PC-3 (cell line): ENCODE data around the gene NDUFA3. TPM values are rescaled to one million over a fixed set of nuclear protein-coding genes. Genes with fewer than 3 reads are reported as not detected.

ENCODE experiments used
- ATAC-seq: fragments of 200-7000 bp; cut with Tn5 transposase; 2 replicates; pipeline ENCODE4 v1.9.1; 2020; ENCODE audit warnings: mild to moderate bottlenecking, moderate library complexity
- BruUV-seq: library from RNA; stranded (reverse); fragments of 400-500 nt; replicated peaks from 2 replicates; lab custom pipeline; 2021; lab: Mats Ljungman, UMichigan
- CTCF ChIA-PET: fragments of 300-600 bp; sonication (Branson Sonifier 250); formaldehyde crosslinking; loops from one replicate; lab custom pipeline; 2022; ENCODE audit warnings: antibody characterized with exemption; lab: Charles Lee
- POLR2A ChIA-PET: fragments of 300-600 bp; sonication (Branson Sonifier 250); formaldehyde crosslinking; loops from one replicate; lab custom pipeline; 2022; ENCODE audit warnings: antibody characterized with exemption; ENCODE audit not compliant: unreplicated experiment; lab: Charles Lee
- DNase-seq: peaks from one replicate; pipeline ENCODE4 v3.0.0-alpha.2; 2015
- H2AFZ ChIP-seq: fragments of 300-600 bp; sonication (generic); 2 replicates; pipeline ENCODE4 v1.6.0; 2016; ENCODE audit warnings: antibody characterized with exemption, low read length
- H3F3A ChIP-seq: fragments of 300-600 bp; sonication (generic); one replicate; pipeline ENCODE4 v1.6.0; 2017; ENCODE audit warnings: antibody characterized with exemption, low read length, control low read depth, mild to moderate bottlenecking; ENCODE audit not compliant: unreplicated experiment
- H3K27ac ChIP-seq: fragments of 300-600 bp; sonication (generic); 2 replicates; pipeline ENCODE4 v1.5.1; 2016; ENCODE audit warnings: mild to moderate bottlenecking, low read length
- H3K27me3 ChIP-seq: fragments of 300-600 bp; sonication (generic); 2 replicates; pipeline ENCODE4 v1.6.1; 2016; ENCODE audit warnings: low read length, mixed read lengths
- H3K36me3 ChIP-seq: fragments of 300-600 bp; sonication (generic); 2 replicates; pipeline ENCODE4 v1.6.1; 2016; ENCODE audit warnings: low read depth, mixed run types, low read length, mixed read lengths
- H3K4me1 ChIP-seq: fragments of 300-600 bp; sonication (generic); 2 replicates; pipeline ENCODE4 v1.5.1; 2016; ENCODE audit warnings: low read length; ENCODE audit not compliant: insufficient read depth
- H3K4me2 ChIP-seq: fragments of 300-600 bp; sonication (generic); 2 replicates; pipeline ENCODE4 v1.6.0; 2016; ENCODE audit warnings: low read length
- H3K4me3 ChIP-seq: fragments of 300-600 bp; sonication (generic); 2 replicates; pipeline ENCODE4 v1.5.1; 2016; ENCODE audit warnings: mild to moderate bottlenecking, low read length, mixed read lengths
- H3K79me2 ChIP-seq: fragments of 300-600 bp; sonication (generic); 2 replicates; pipeline ENCODE4 v1.6.1; 2017; ENCODE audit warnings: low read length, mixed read lengths
- H3K9ac ChIP-seq: fragments of 300-600 bp; sonication (generic); 2 replicates; pipeline ENCODE4 v1.6.0; 2016; ENCODE audit warnings: mild to moderate bottlenecking, low read length
- H3K9me2 ChIP-seq: fragments of 300-600 bp; sonication (generic); replicated peaks from 2 replicates; pipeline ENCODE4 v1.6.1; 2016; ENCODE audit warnings: mixed run types, low read length, mixed read lengths
- H3K9me3 ChIP-seq: fragments of 300-600 bp; sonication (generic); 2 replicates; pipeline ENCODE4 v1.6.1; 2016; ENCODE audit warnings: low read length, mixed read lengths
- H4K20me1 ChIP-seq: fragments of 300-600 bp; sonication (generic); 2 replicates; pipeline ENCODE4 v1.6.1; 2016; ENCODE audit warnings: low read length, mixed read lengths
- CTCF ChIP-seq: fragments of 300-600 bp; sonication (generic); conservative IDR thresholded peaks from 2 replicates; pipeline ENCODE4 v1.5.1; 2017; ENCODE audit warnings: antibody characterized with exemption, low read depth, mild to moderate bottlenecking, low read length
- EZH2 ChIP-seq: fragments of 300-600 bp; sonication (generic); IDR thresholded peaks from one replicate; pipeline ENCODE4 v1.6.1; 2017; ENCODE audit warnings: antibody characterized with exemption, mild to moderate bottlenecking, low read length; ENCODE audit not compliant: unreplicated experiment
- EZH2phosphoT487 ChIP-seq: fragments of 300-600 bp; sonication (generic); IDR thresholded peaks from 2 replicates; pipeline ENCODE4 v1.6.1; 2018; ENCODE audit warnings: mild to moderate bottlenecking, antibody characterized with exemption, low read length, borderline replicate concordance
- intact Hi-C: fragments of 100-400 bp; cut with micrococcal nuclease; formaldehyde crosslinking; loops from 2 replicates; pipeline ENCODE4 v1.9.0; 2023
- total RNA-seq: library from RNA; depleted of rRNA; stranded (reverse); fragments of >200 nt; gene quantifications from 2 replicates; pipeline ENCODE4 v1.2.3, GENCODE V29; 2014

NDUFA3 gene
- total RNA-seq, 1 experiment from 2014 or later = 138 TPM

- Histone ChIP-seq H3K9ac (no peak overlapping the region), H3K27me3 (no peaks in the 10 kb centered on the region), H3K27ac (no peak overlapping the region), H3K4me2 (no peak overlapping the region), H3K36me3 (peaks cover 29% of the 10 kb centered on the region; the same call in 1 of the 2 replicates), H3K4me1 (no peaks in the 10 kb centered on the region; the same call in 1 of the 2 replicates), H2AFZ (no peak overlapping the region), H3K4me3 (no peak overlapping the region), H3K9me2 (no peaks in the 10 kb centered on the region), H4K20me1 (no peaks in the 10 kb centered on the region), H3K79me2 (peaks cover 29% of the 10 kb centered on the region), H3F3A (no peaks in the 10 kb centered on the region), H3K9me3 (no peaks in the 10 kb centered on the region)
- no TSS peak for BruUV-seq
- POLR2A ChIA-PET = no interaction called here
- CTCF ChIA-PET = no interaction called here
- intact Hi-C loops = no loop called here
- ATAC-seq (no peak), DNase-seq (no peak)
- TF ChIP-seq CTCF = no peak
- no peak for TF ChIP-seq EZH2phosphoT487
- no peak for TF ChIP-seq EZH2
These were observed 5.3 kb downstream of the NDUFA3 start for GRCh38 chr19:54107876-54108490.

GRCh38 chr19:54108496-54108895, 5.8 kb downstream of the NDUFA3 start:
- no peaks in the 10 kb centered on the region for H3K27me3 ChIP-seq
- H3K4me1 ChIP-seq = no peaks in the 10 kb centered on the region; the same call in 1 of the 2 replicates
- no peaks in the 10 kb centered on the region for H3K9me3 ChIP-seq
- ATAC-seq (no peak), DNase-seq (no peak)
- no peaks in the 10 kb centered on the region for H3F3A ChIP-seq
- H3K27ac ChIP-seq = no peak overlapping the region
- no peak overlapping the region for H3K9ac ChIP-seq
- ChIA-PET CTCF (no interaction called here), POLR2A (no interaction called here)
- H4K20me1 ChIP-seq = no peaks in the 10 kb centered on the region
- intact Hi-C loops = no loop called here
- TF ChIP-seq EZH2phosphoT487 (no peak), EZH2 (no peak), CTCF (no peak)
- no peak overlapping the region for H3K4me3 ChIP-seq
- H2AFZ ChIP-seq = no peak overlapping the region
- H3K36me3 ChIP-seq = peaks cover 29% of the 10 kb centered on the region; the same call in 1 of the 2 replicates
- no TSS peak for BruUV-seq
- no peak overlapping the region for H3K4me2 ChIP-seq
- peaks cover 25% of the 10 kb centered on the region for H3K79me2 ChIP-seq
- H3K9me2 ChIP-seq = no peaks in the 10 kb centered on the region

- Histone ChIP-seq H3F3A (no peaks in the 10 kb centered on the region), H3K4me3 (no peak overlapping the region), H3K9ac (no peak overlapping the region), H3K9me3 (no peaks in the 10 kb centered on the region), H3K9me2 (no peaks in the 10 kb centered on the region), H3K36me3 (peaks cover 29% of the 10 kb centered on the region; the same call in 1 of the 2 replicates), H3K27ac (no peak overlapping the region), H3K79me2 (peaks cover 25% of the 10 kb centered on the region), H3K27me3 (no peaks in the 10 kb centered on the region), H4K20me1 (no peaks in the 10 kb centered on the region), H2AFZ (no peak overlapping the region), H3K4me1 (peaks cover 4% of the 10 kb centered on the region), H3K4me2 (no peak overlapping the region)
- TF ChIP-seq EZH2phosphoT487 (no peak), EZH2 (no peak), CTCF (no peak)
- DNase-seq = no peak
- BruUV-seq = no TSS peak
- CTCF ChIA-PET = no interaction called here
- ATAC-seq = no peak; the same call in 1 of the 2 replicates
- intact Hi-C loops = no loop called here
- POLR2A ChIA-PET = interaction anchor here (0.7 kb wide), 2 partner anchors 27 to 80 kb away, joined by 3 to 6 read pairs; partner anchors contain the start of gene MBOAT7
These were observed 7.0 kb downstream of the NDUFA3 start for GRCh38 chr19:54109651-54110050.
